Measurements from ENCODE around the gene NRP2.

NRP2 gene

GRCh38 chr2:205768341-205768740, 86.0 kb downstream of the NRP2 start:
- H3K79me2 ChIP-seq (ENCODE audit: control insufficient read depth, insufficient read depth, low read length, unreplicated experiment), result no peaks in the 10 kb centered on the region
- no peak overlapping the region for H3K4me3 ChIP-seq (ENCODE audit: low read depth, low read length)
- no peak overlapping the region for H2AFZ ChIP-seq (ENCODE audit: low read length, unreplicated experiment)
- H3K27ac ChIP-seq (ENCODE audit: low read depth, low read length), result no peak overlapping the region
- H3K27me3 ChIP-seq (ENCODE audit: insufficient read depth, low read length), result peaks cover 6% of the 10 kb centered on the region
- H3K36me3 ChIP-seq (ENCODE audit: insufficient read depth, low read length), result no peaks in the 10 kb centered on the region
- peaks cover 31% of the 10 kb centered on the region for H3K4me1 ChIP-seq (ENCODE audit: control insufficient read depth, insufficient read depth, low read length, unreplicated experiment)

DNA sequence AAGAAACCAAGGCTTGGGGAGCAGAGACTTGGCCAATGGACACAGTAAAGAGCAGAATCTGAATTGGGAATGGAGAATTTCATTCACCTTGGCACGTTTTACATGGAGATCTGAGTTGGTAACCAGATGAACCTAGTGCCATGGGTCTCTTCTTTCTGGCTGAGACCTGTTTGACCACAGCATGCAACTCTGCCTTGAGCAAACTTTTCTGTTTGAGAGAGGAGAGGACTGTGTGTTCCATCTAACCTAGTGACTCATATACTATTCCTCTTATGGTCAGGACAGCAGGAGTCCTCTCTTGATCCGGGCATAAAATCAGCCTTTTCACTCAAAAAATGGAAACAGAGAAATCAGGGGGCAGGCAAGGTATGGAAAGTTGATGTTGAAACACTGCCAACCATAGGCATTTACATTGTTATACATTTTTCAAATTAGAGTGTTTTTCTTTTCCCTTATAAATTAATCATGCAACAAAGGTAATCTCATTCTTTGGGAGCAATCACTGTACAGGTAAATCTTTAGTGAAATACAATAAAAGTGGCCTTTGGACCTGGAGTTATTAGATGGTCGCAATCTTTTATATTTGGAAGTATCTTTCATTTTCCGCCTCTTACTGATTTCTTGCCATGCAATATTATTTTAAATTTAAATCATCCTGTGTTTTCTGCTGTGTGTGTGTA, 86.7 kb downstream of the NRP2 start:
- no peak overlapping the region for H3K4me3 ChIP-seq (ENCODE audit: low read depth, low read length)

DNA sequence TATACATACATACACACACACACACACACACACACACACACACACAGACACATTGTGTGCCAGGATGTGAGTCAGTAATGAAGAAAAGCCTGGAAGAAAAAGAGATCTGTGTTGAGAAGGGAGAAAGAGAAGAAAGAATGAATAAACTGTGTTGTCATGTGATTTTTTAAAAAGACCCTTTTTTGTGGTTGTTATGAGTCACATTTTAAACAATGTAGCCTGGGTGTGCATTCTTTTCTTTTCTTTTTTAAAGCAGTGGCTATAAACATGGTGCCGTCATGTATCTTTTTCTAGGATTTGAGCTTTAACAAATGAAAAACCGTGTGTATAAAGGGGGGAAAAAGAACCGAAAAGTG, 87.2 kb downstream of the NRP2 start:
- H3K27me3 ChIP-seq (ENCODE audit: insufficient read depth, low read length), result peaks cover 17% of the 10 kb centered on the region
- H3K79me2 ChIP-seq (ENCODE audit: control insufficient read depth, insufficient read depth, low read length, unreplicated experiment), result no peaks in the 10 kb centered on the region
- H3K27ac ChIP-seq (ENCODE audit: low read depth, low read length), result peak overlapping the region; percentile 31; the same call in 1 of the 2 replicates
- H2AFZ ChIP-seq (ENCODE audit: low read length, unreplicated experiment), result no peak overlapping the region
- H3K4me3 ChIP-seq (ENCODE audit: low read depth, low read length), result no peak overlapping the region
- no peaks in the 10 kb centered on the region for H3K36me3 ChIP-seq (ENCODE audit: insufficient read depth, low read length)
- peaks cover 23% of the 10 kb centered on the region for H3K4me1 ChIP-seq (ENCODE audit: control insufficient read depth, insufficient read depth, low read length, unreplicated experiment)

More for the DNA sequence above, 86.7 kb downstream of the NRP2 start:
- Histone ChIP-seq H3K79me2 (ENCODE audit: control insufficient read depth, insufficient read depth, low read length, unreplicated experiment) (no peaks in the 10 kb centered on the region), H3K4me1 (ENCODE audit: control insufficient read depth, insufficient read depth, low read length, unreplicated experiment) (peaks cover 28% of the 10 kb centered on the region), H3K36me3 (ENCODE audit: insufficient read depth, low read length) (no peaks in the 10 kb centered on the region), H3K27me3 (ENCODE audit: insufficient read depth, low read length) (peaks cover 12% of the 10 kb centered on the region), H2AFZ (ENCODE audit: low read length, unreplicated experiment) (no peak overlapping the region), H3K27ac (ENCODE audit: low read depth, low read length) (peak overlapping the region; percentile 31; the same call in 1 of the 2 replicates)

DNA sequence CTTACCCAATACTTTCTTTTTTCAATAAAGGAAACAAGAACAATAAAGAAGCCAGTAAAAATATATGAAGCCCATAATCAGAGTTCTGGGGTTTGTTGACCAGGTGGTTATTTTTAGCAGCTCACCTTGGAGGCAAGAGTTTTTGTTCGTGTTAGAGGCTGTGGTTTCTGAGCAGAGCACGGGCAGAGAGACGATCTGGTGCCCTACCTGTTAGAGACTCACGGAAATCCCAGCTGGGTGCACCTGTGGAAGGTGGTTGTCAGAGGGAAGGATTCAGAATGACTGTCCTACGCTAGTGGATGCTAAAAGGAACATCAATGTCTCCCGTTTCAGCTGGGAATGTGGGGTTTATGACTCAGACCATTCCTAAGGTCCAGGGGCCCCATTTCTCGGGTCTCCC, 87.6 kb downstream of the NRP2 start:
- peaks cover 20% of the 10 kb centered on the region for H3K27me3 ChIP-seq (ENCODE audit: insufficient read depth, low read length)
- peaks cover 23% of the 10 kb centered on the region for H3K4me1 ChIP-seq (ENCODE audit: control insufficient read depth, insufficient read depth, low read length, unreplicated experiment)
- no peaks in the 10 kb centered on the region for H3K36me3 ChIP-seq (ENCODE audit: insufficient read depth, low read length)
- H3K79me2 ChIP-seq (ENCODE audit: control insufficient read depth, insufficient read depth, low read length, unreplicated experiment), result no peaks in the 10 kb centered on the region
- H3K4me3 ChIP-seq (ENCODE audit: low read depth, low read length), result no peak overlapping the region
- H2AFZ ChIP-seq (ENCODE audit: low read length, unreplicated experiment), result no peak overlapping the region
- no peak overlapping the region for H3K27ac ChIP-seq (ENCODE audit: low read depth, low read length)

GRCh38 chr2:205770577-205770976, 88.3 kb downstream of the NRP2 start:
- Histone ChIP-seq H3K4me1 (ENCODE audit: control insufficient read depth, insufficient read depth, low read length, unreplicated experiment) (peaks cover 23% of the 10 kb centered on the region), H3K4me3 (ENCODE audit: low read depth, low read length) (no peak overlapping the region), H3K36me3 (ENCODE audit: insufficient read depth, low read length) (no peaks in the 10 kb centered on the region), H3K27ac (ENCODE audit: low read depth, low read length) (no peak overlapping the region), H3K27me3 (ENCODE audit: insufficient read depth, low read length) (peaks cover 20% of the 10 kb centered on the region), H2AFZ (ENCODE audit: low read length, unreplicated experiment) (no peak overlapping the region), H3K79me2 (ENCODE audit: control insufficient read depth, insufficient read depth, low read length, unreplicated experiment) (no peaks in the 10 kb centered on the region)

GRCh38 chr2:205771031-205771430, 88.7 kb downstream of the NRP2 start:
- Histone ChIP-seq H3K27ac (ENCODE audit: low read depth, low read length) (no peak overlapping the region), H3K27me3 (ENCODE audit: insufficient read depth, low read length) (peaks cover 20% of the 10 kb centered on the region), H3K36me3 (ENCODE audit: insufficient read depth, low read length) (no peaks in the 10 kb centered on the region), H3K4me1 (ENCODE audit: control insufficient read depth, insufficient read depth, low read length, unreplicated experiment) (peaks cover 23% of the 10 kb centered on the region), H3K79me2 (ENCODE audit: control insufficient read depth, insufficient read depth, low read length, unreplicated experiment) (no peaks in the 10 kb centered on the region), H3K4me3 (ENCODE audit: low read depth, low read length) (no peak overlapping the region), H2AFZ (ENCODE audit: low read length, unreplicated experiment) (no peak overlapping the region)

DNA sequence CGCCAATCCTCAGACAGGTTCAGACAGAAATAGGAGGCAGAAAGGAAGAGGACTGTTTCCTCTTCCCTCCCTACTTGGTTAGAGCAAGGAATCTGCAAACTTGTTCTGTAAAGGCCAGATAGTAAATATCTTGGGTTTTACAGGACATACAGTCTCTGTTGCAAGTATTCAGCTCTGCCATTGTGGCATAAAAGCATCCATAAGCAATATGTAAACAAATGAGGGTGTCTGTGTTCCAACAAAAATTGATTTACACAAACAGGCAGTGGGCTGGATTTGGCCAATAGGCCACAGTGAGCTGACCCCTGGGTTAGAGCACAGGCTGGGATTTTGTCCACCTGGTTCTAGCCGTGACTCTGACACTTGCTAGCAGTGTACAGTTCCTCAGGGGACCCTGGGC, 89.4 kb downstream of the NRP2 start:
- Histone ChIP-seq H3K4me1 (ENCODE audit: control insufficient read depth, insufficient read depth, low read length, unreplicated experiment) (peaks cover 23% of the 10 kb centered on the region), H3K79me2 (ENCODE audit: control insufficient read depth, insufficient read depth, low read length, unreplicated experiment) (no peaks in the 10 kb centered on the region), H3K4me3 (ENCODE audit: low read depth, low read length) (no peak overlapping the region), H3K27ac (ENCODE audit: low read depth, low read length) (no peak overlapping the region), H2AFZ (ENCODE audit: low read length, unreplicated experiment) (no peak overlapping the region), H3K27me3 (ENCODE audit: insufficient read depth, low read length) (peaks cover 20% of the 10 kb centered on the region), H3K36me3 (ENCODE audit: insufficient read depth, low read length) (no peaks in the 10 kb centered on the region)

DNA sequence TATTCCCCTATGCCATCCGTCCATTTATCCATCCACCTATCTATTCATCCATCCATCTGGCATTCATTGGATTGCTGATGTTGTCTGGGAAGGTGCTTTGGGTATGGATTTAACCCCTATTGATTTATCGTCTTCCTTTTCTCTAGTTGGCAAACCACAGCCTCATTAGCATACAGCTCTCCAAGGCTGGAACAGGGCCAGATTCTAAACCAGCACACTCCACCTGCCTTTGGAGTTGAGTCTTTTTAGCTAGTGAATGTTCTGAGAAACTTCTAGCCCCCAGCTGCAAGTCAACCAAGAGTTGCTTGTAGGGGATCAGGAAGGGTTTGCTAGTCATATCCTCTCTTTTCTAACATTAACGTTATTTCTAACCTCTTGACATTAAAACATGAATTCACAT, 90.7 kb downstream of the NRP2 start:
- H3K27me3 ChIP-seq (ENCODE audit: insufficient read depth, low read length), result peaks cover 20% of the 10 kb centered on the region
- no peak overlapping the region for H2AFZ ChIP-seq (ENCODE audit: low read length, unreplicated experiment)
- H3K4me1 ChIP-seq (ENCODE audit: control insufficient read depth, insufficient read depth, low read length, unreplicated experiment), result peaks cover 20% of the 10 kb centered on the region
- no peak overlapping the region for H3K27ac ChIP-seq (ENCODE audit: low read depth, low read length)
- H3K4me3 ChIP-seq (ENCODE audit: low read depth, low read length), result no peak overlapping the region
- no peaks in the 10 kb centered on the region for H3K79me2 ChIP-seq (ENCODE audit: control insufficient read depth, insufficient read depth, low read length, unreplicated experiment)
- no peaks in the 10 kb centered on the region for H3K36me3 ChIP-seq (ENCODE audit: insufficient read depth, low read length)

DNA sequence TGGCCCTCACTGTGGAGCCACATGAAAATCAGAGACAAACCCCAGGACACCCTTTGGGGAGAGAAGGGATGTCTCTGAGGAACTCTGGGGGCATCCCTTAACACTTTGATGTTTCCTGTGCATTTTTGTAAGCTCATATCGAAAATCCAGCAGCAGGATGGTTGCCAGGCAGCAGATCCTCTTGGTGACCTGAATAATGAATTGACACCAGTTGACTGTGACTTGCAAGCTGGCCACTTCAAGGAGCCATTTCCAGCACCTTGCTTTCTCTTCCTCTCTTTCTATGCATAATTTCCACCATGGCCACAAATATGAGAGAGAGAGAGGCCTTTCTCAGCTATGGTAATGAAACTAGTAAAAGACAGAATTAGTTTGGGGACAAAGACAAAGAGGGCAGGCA, 91.7 kb downstream of the NRP2 start:
- Histone ChIP-seq H3K4me3 (ENCODE audit: low read depth, low read length) (no peak overlapping the region), H3K4me1 (ENCODE audit: control insufficient read depth, insufficient read depth, low read length, unreplicated experiment) (peaks cover 12% of the 10 kb centered on the region), H3K36me3 (ENCODE audit: insufficient read depth, low read length) (no peaks in the 10 kb centered on the region), H3K27me3 (ENCODE audit: insufficient read depth, low read length) (peaks cover 20% of the 10 kb centered on the region), H2AFZ (ENCODE audit: low read length, unreplicated experiment) (no peak overlapping the region), H3K79me2 (ENCODE audit: control insufficient read depth, insufficient read depth, low read length, unreplicated experiment) (no peaks in the 10 kb centered on the region), H3K27ac (ENCODE audit: low read depth, low read length) (no peak overlapping the region)

DNA sequence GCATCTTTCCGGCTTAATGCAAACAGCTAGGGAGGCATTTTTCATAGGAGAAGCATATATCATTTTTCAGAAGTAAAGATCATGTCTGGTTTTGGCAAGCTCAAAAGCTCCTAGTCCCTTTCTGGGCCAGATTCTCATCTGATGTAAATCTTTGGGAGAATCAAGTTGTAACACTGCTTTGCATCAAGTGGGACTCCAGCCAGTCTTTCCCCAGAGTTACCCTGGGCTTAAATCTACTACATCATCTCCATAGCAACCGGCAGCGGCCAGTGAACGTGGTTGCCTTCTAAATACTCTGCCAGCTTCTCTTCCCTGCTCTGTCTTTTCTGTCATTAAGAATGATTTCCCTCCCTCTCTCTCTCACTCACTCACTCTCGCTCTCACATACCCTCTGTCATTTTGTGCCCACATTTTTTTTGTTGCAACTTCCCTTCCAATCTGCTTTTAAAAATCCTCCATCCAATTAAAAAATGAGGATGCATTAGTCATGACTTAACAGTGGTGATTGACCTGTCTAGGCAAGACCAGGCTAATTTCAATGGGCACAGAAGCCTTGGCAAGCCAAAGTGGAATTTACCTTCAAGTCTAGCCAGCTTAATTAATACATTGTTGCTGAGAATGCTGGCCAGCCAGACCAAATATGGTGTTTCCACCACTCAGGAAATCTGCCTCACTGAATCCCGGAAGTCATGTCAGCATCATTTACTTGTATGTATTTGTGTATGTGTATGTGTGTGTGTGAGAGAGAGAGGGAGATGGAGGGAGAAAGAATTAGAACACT, 93.0 kb downstream of the NRP2 start:
- Histone ChIP-seq H3K27me3 (ENCODE audit: insufficient read depth, low read length) (peaks cover 20% of the 10 kb centered on the region), H3K4me3 (ENCODE audit: low read depth, low read length) (no peak overlapping the region), H2AFZ (ENCODE audit: low read length, unreplicated experiment) (no peak overlapping the region), H3K4me1 (ENCODE audit: control insufficient read depth, insufficient read depth, low read length, unreplicated experiment) (no peaks in the 10 kb centered on the region), H3K79me2 (ENCODE audit: control insufficient read depth, insufficient read depth, low read length, unreplicated experiment) (no peaks in the 10 kb centered on the region), H3K27ac (ENCODE audit: low read depth, low read length) (no peak overlapping the region), H3K36me3 (ENCODE audit: insufficient read depth, low read length) (no peaks in the 10 kb centered on the region)

- no peak overlapping the region for H3K27ac ChIP-seq (ENCODE audit: low read depth, low read length)
- no peaks in the 10 kb centered on the region for H3K36me3 ChIP-seq (ENCODE audit: insufficient read depth, low read length)
- no peaks in the 10 kb centered on the region for H3K4me1 ChIP-seq (ENCODE audit: control insufficient read depth, insufficient read depth, low read length, unreplicated experiment)
- no peak overlapping the region for H3K4me3 ChIP-seq (ENCODE audit: low read depth, low read length)
- H3K27me3 ChIP-seq (ENCODE audit: insufficient read depth, low read length), result peaks cover 20% of the 10 kb centered on the region
- H3K79me2 ChIP-seq (ENCODE audit: control insufficient read depth, insufficient read depth, low read length, unreplicated experiment), result no peaks in the 10 kb centered on the region
- no peak overlapping the region for H2AFZ ChIP-seq (ENCODE audit: low read length, unreplicated experiment)
Observed at GRCh38 chr2:205776139-205776538, 93.8 kb downstream of the NRP2 start.
